ENCODE results near the gene BEX3.
"Not testable (repeated sequence)": the region's sequence is repeated elsewhere in the genome, so short reads cannot be mapped to it uniquely, and the experiment has no call there.

The BEX3 gene

DNA sequence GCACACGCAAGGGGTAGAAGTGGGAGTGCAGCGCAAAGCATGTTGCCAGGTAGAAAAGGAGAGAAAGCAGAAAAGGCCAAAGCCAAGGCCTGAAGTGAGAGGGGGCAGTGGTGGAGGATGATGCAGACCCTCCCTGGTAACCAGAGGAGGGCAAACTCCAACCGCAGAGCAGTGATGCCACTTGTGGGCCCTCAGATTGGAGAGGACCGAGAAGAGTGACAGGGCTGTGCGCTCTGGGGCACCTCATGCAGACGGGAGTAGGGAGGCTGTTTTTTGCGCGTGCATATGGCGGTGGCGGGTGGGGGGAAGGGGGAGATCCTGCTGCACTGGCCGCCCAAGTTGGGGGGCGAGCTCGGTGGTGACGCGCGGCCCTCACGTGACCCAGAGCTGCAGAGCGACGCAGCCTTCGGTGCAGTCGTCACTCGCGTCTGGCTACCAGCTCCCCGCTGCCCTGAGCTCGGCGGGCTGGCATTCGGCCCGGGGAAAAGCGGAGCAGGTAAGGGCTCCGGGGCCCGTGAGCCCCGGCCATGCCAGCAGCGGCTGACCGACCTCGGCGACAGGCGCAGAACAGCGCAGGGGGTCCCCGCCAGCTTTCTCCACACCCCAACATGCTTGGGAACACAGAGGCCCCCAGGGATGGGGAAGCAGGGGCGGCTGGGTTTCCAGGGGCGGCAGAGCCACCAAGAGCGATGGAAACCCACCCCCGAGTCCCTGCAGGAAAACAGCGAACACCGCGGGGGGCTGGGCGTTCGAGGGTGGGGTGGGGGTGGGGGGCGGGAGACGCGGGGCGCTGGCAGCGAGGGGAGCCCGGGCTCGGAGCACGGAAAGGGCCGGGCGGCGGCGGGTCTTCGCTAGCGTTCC, at the start of gene BEX3:
TSS of gene BEX3 (plus strand) at position 421 of the 861 bp plus-strand sequence. CDS start 984 bp downstream, outside the sequence.
- DNase-seq, result peak; percentile 30

DNA sequence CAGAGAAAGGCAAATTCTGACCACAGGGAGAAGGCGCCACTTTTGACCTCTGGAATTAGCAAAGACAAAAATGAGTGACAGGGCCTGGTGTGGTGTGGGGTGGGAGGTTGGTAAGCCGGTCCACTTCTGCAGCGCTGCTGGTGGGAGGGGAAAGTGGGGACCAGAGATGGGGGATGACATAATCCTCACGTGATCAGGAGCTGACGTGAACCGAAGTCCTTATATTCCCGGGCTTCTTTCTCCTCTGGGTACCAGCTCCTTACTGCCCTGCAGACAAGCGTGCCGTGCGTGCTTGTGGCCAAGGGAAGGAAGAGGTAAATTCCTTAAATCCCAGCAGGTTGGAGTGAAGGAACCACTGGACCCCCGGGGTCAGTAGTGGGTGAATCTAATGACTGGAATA, 46.3 kb upstream of the BEX3 start, which contains the start of gene TCEAL7:
TSS of gene TCEAL7 (plus strand) at position 249 of the 400 bp plus-strand sequence. CDS start 1,165 bp downstream, outside the sequence.
- no peak for DNase-seq

- DNase-seq, result no peak
Measured at GRCh38 chrX:103330681-103331288, 45.6 kb upstream of the BEX3 start.

DNA sequence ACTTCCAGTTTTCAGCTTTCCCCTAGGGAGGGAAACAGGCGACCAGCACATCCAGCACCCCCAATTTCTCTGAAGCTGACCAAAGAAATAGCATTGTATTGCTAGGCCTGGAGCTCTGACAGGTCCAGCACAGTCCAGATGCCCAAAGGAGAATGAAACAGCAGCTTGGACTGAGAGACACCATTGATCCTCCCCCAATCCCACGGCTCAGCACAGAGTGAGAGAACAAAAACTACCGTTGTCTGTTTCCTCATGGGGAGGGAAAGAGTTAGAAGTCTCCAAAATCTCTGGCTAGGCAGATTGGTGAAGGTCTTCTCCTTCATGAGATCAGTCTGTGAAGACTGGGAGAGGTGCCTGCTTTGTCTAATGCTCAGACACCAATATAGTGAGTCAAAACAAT, 37.7 kb upstream of the BEX3 start:
- no peak for DNase-seq

DNA sequence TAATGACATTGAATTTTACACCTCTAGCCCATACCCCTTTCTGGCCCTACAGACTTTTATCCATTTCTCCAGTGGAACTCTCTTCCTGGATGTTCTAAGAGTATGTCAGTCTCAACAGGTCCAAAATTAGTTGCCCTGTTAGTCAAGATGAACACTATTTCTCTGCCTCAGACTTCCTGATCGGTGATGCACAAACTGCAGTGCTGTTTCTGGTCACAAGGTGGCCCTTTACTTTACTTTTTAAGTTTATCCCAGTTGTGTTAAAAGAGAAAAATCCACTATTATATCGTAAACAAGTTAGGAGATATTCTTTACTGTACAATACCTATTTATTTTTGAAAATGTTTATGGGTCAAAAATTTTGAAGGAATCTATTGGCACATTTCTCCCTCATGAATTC, 33.2 kb upstream of the BEX3 start:
- DNase-seq, result peak; percentile 71

- DNase-seq, result peak; percentile 28
Measured at GRCh38 chrX:103344606-103345005, 31.7 kb upstream of the BEX3 start.

GRCh38 chrX:103347682-103348397, 28.5 kb upstream of the BEX3 start:
- DNase-seq, result no peak

DNA sequence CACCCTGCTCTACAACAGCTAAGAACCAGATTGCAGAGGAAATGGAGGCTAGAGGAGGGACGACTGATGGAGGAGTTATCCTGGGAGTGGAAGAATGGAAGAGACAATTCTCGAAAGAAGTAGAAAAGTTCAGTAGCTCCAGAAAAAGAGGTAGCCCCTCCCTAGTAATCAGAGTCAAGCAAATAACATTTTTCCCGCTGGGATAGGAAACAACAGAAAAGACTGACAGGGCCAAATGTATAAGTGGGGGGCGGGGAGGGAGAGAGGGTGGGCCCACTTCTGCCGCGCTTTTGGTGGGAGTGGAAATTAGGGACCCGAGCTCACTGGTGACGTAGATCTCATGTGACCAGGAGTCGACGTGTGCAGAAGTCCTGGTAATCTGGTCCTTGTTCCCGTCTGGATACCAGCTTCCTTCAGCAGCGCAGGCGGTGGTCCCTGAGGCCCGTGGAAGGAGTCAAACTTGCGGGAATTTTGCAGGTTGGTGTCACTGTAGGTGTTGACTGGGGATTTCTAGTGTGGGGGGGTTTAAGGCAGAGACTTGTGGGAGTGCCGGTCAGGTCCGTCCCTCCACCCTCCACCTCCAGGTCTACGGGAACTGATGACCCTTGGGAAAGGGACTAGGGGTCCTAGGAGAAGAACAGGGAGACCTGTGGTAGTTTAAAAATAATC, 20.1 kb upstream of the BEX3 start, which contains the start of gene TCEAL9:
TSS of gene TCEAL9 (plus strand) at position 377 of the 669 bp plus-strand sequence. CDS start 1,179 bp downstream, outside the sequence.
- DNase-seq, result peak; percentile 57

DNA sequence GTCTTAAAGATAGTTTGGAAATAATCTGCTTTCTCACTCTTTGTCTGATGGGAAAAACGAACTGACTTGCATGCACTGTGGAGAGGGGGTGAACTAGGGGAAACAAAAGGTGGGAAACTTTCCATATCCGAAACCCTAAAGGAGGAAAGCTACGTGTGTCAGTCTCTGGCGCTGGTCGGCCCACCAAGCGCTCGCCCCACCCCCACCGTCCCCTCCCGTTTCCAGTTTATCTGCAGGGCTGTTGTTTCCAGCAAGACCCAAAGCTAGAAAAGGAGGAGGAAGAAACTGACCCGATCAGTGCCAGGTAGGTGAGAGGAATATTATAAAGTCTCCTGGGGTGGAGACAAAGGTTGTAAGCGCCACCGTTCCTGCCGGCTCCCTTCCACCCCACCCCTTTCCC, 19.5 kb upstream of the BEX3 start:
- DNase-seq, result peak; percentile 31

GRCh38 chrX:103357871-103358270, 18.5 kb upstream of the BEX3 start:
- DNase-seq, result no peak

DNA sequence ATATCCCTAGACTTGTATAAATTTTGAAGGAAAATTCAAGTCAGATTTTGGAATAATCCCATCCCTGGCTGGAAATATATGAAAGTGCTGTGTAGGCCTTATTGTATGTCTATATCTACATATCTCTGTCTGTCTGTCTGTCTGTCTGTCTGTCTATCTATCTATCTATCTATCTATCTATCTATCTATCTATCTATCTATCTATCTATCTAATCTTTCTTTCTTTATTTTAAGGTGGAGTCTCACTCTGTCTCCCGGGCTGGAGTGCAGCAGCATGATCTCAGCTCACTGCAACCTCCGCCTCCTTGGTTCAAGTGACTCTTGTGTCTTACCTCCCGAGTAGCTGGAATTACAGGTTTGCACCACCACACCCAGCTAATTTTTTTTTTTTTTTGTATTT, 16.7 kb upstream of the BEX3 start:
- DNase-seq, result not testable (repeated sequence)

GRCh38 chrX:103360092-103360491, 16.2 kb upstream of the BEX3 start:
- peak; percentile 56 for DNase-seq

GRCh38 chrX:103360916-103361315, 15.4 kb upstream of the BEX3 start:
- DNase-seq, result no peak

- DNase-seq, result no peak
Measured at GRCh38 chrX:103361798-103362197, 14.5 kb upstream of the BEX3 start.

DNA sequence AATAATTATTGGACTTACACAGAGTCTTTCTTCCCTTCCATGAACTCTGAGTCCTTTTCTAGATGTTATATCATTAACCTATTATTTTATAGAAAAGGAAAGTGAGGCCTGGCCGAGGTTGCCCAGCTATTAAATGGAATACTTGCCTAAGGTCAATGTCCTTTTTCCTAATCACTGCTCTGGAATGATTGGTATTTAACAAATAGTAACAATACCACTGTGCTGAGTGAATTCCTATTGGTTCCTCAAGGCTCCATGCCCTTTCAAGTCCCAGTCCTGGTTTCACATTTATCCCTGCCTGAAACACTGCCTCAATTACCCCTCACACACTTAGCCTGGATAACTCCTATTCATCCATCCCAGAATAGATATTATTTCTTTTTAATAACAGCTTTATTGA, 13.9 kb upstream of the BEX3 start:
- no peak for DNase-seq

- DNase-seq, result no peak
Measured at GRCh38 chrX:103363046-103363445, 13.3 kb upstream of the BEX3 start.

DNA sequence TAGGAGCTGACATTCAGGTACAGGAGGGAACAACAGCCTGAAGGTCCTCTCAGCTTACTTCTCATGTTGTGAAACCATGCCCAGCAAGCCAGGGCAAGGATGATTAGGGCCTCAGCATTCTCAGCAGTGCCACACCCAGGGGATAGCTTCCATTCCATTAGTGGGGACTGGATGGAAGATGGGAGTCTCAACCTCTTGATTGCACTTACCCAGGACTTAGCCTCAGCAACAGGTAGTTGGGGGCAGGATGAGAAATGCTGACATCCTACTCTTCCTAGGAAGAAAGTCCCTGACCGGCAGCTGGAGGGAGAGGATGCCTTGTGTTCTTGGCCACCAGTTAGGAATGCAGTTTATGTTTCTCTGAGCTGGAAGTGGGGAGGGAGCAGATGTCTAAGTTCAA, 8.8 kb upstream of the BEX3 start:
- DNase-seq, result no peak

- DNase-seq, result no peak
Measured at GRCh38 chrX:103369479-103369878, 6.9 kb upstream of the BEX3 start.

DNA sequence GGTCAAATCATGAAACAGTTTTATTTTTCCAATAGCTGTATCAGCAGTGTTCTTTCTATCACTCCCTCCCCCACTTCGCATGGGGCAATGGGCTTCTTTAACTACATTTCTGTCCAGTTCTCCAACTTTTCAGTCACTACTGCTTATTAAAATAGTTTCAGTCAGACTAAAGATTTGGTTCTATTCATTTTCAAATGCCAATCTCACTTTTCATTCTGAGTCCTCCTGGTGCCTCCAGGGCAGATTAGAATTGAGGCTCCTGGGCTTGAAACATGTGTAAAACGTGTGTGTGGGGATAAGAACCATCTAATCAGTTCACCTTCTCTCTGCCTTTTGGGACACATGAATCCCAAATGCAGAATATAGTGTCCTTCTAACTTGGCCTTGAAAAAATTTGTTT, 3.5 kb upstream of the BEX3 start:
- no peak for DNase-seq

DNA sequence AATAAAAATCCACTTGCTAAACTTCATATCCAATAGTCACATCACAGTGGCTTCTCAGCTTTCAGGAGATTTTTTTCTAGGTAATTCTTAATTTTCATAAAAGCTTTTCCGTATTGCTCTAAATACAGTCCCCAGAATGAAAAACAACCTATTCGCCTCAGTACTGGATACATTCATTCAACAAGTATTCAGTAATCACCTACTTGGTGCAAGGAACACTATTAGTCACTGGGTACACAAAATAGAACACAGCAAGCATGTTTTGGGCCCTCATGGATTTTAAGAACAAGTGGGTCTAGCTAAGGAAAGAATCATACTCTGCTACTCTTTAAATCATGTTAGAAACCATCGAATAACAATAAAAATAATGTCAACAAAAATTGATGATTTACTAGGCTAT, 2.8 kb upstream of the BEX3 start:
- no peak for DNase-seq

DNA sequence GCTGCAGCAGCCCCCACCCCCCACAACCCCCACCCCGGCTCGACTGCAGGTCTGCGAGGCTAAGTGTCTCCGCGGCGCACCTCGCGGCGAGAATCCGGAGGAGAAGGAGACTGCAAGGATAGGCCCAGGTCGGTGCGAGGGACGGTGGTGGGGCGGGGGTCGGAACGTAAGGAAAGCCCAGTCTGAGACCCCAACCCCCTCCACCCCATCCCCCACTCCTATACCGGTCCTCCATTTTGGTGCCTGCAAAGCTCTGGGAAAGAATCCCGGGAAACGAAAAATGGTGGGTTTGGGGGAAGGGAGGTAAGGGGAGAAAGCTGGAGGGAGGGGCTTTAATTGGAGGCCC, 614 bp downstream of the BEX3 start:
- DNase-seq, result peak; percentile 3

- no peak for DNase-seq
Measured at GRCh38 chrX:103378990-103379389, 2.7 kb downstream of the BEX3 start.

DNA sequence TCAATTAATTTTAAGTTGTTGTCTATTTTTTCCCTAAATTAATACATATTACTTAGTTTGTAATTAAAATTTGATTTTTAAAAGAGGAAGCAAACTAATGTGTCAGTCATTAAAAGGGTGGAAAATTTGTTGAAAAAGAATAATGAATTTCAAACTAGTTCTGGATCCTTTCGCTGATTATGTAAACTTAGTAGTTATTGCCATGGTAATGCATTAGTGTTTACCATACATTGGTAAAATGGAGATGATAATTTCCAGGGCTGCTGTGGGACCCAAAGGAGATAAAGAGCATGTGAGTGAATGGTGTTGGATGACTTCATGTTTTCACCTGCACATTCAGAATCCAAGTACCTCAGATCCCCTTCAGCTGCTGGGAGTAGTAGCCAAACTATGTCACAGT, 6.5 kb downstream of the BEX3 start:
- no peak for DNase-seq

Measured in OCI-M1 (cell line).